MCF 10A (cell line): ENCODE measurements around the gene INPP1. TPM values are rescaled to one million over a fixed set of nuclear protein-coding genes. Genes with fewer than 3 reads are reported as not detected.

Source experiments
- BruUV-seq: library from RNA; stranded (reverse); fragments of 400-500 nt; replicated peaks from 2 replicates; lab custom pipeline; 2021; lab: Mats Ljungman, UMichigan
- CTCF ChIA-PET: fragments of 300-600 bp; sonication (Branson Sonifier 250); formaldehyde crosslinking; extraction: SDS; loops from one replicate; lab custom pipeline; 2021; ENCODE audit warnings: antibody characterized with exemption, inconsistent platforms; lab: Yijun Ruan, JAX
- POLR2A ChIA-PET: fragments of 300-600, 350-650 bp; sonication (Branson Sonifier 250); formaldehyde crosslinking; extraction: SDS; loops from one replicate; lab custom pipeline; 2020; ENCODE audit warnings: antibody characterized with exemption, inconsistent platforms; lab: Yijun Ruan, JAX
- DNase-seq: peaks from one replicate; pipeline ENCODE4 v3.0.0-alpha.2; 2018; ENCODE audit not compliant: unreplicated experiment
- H3K27ac Mint-ChIP-seq: one replicate; pipeline ENCODE4 v1.8.0; 2022; ENCODE audit warnings: mild to moderate bottlenecking, low read depth, mixed read lengths; ENCODE audit not compliant: unreplicated experiment
- H3K27me3 Mint-ChIP-seq: one replicate; pipeline ENCODE4 v1.8.0; 2022; ENCODE audit warnings: mixed read lengths; ENCODE audit not compliant: insufficient read depth, unreplicated experiment
- H3K36me3 Mint-ChIP-seq: one replicate; pipeline ENCODE4 v1.8.0; 2022; ENCODE audit warnings: mild to moderate bottlenecking, moderate library complexity, mixed read lengths; ENCODE audit not compliant: insufficient read depth, unreplicated experiment
- H3K4me1 Mint-ChIP-seq: one replicate; pipeline ENCODE4 v1.8.0; 2022; ENCODE audit warnings: mixed read lengths; ENCODE audit not compliant: insufficient read depth, unreplicated experiment
- H3K4me3 Mint-ChIP-seq: one replicate; pipeline ENCODE4 v1.8.0; 2022; ENCODE audit warnings: mild to moderate bottlenecking, moderate library complexity, mixed read lengths; ENCODE audit not compliant: unreplicated experiment
- H3K9me3 Mint-ChIP-seq: one replicate; pipeline ENCODE4 v1.8.0; 2022; ENCODE audit warnings: mixed read lengths; ENCODE audit not compliant: unreplicated experiment
- CTCF ChIP-seq: fragments of 200-600 bp; IDR thresholded peaks from one replicate; pipeline ENCODE4 v1.8.0; 2022; ENCODE audit warnings: antibody characterized with exemption, mild to moderate bottlenecking; ENCODE audit not compliant: unreplicated experiment
- intact Hi-C: fragments of 100-400 bp; cut with micrococcal nuclease; formaldehyde crosslinking; loops from 2 replicates; pipeline ENCODE4 v1.14.1; 2022
- total RNA-seq: library from RNA; stranded (reverse); gene quantifications from 2 replicates; pipeline ENCODE4 v1.2.3, GENCODE V29; 2022

Gene INPP1
- total RNA-seq, 1 experiment from 2014 or later = 29.2 TPM

- no peak for DNase-seq
- peaks cover 4% of the 10 kb centered on the region for H3K36me3 Mint-ChIP-seq
- H3K27ac Mint-ChIP-seq = no peak overlapping the region
- H3K27me3 Mint-ChIP-seq = no peaks in the 10 kb centered on the region
- CTCF ChIA-PET = interaction anchor here (0.6 to 5.2 kb wide), 8 partner anchors 9 to 467 kb away, joined by 3 to 34 read pairs (median 4); partner anchors contain the start of gene INPP1
- intact Hi-C loops = no loop called here
- no TSS peak for BruUV-seq
- H3K4me1 Mint-ChIP-seq = peaks cover 14% of the 10 kb centered on the region
- no peak for TF ChIP-seq CTCF
- POLR2A ChIA-PET = interaction anchor here (0.9 to 4.2 kb wide), 5 partner anchors 8 to 115 kb away, joined by 3 to 54 read pairs (median 5); partner anchors contain the start of gene INPP1
- no peaks in the 10 kb centered on the region for H3K9me3 Mint-ChIP-seq
- no peak overlapping the region for H3K4me3 Mint-ChIP-seq
Observed at GRCh38 chr2:190352668-190353536, 9.5 kb downstream of the INPP1 start.

GRCh38 chr2:190353537-190353899, 10.1 kb downstream of the INPP1 start:
- peaks cover 14% of the 10 kb centered on the region for H3K4me1 Mint-ChIP-seq
- no peak for TF ChIP-seq CTCF
- H3K4me3 Mint-ChIP-seq = no peak overlapping the region
- BruUV-seq = no TSS peak
- no peak overlapping the region for H3K27ac Mint-ChIP-seq
- H3K36me3 Mint-ChIP-seq = peaks cover 4% of the 10 kb centered on the region
- POLR2A ChIA-PET = interaction anchor here (0.9 to 4.2 kb wide), 4 partner anchors 9 to 114 kb away, joined by 3 to 54 read pairs (median 4); partner anchors contain the start of gene INPP1
- H3K9me3 Mint-ChIP-seq = no peaks in the 10 kb centered on the region
- intact Hi-C loops = no loop called here
- CTCF ChIA-PET = interaction anchor here (0.8 to 5.2 kb wide), 4 partner anchors 9 to 265 kb away, joined by 3 to 34 read pairs (median 6); partner anchors contain the start of gene INPP1
- no peaks in the 10 kb centered on the region for H3K27me3 Mint-ChIP-seq
- DNase-seq = no peak

- peaks cover 20% of the 10 kb centered on the region for H3K4me1 Mint-ChIP-seq
- H3K36me3 Mint-ChIP-seq = peaks cover 4% of the 10 kb centered on the region
- ChIA-PET CTCF (interaction anchor here (0.7 to 5.2 kb wide), 4 partner anchors 10 to 199 kb away, joined by 3 to 34 read pairs (median 6); partner anchors contain the start of gene INPP1), POLR2A (interaction anchor here (1.0 to 4.2 kb wide), 5 partner anchors 10 to 113 kb away, joined by 3 to 54 read pairs (median 5); partner anchors contain the start of genes HIBCH and INPP1)
- BruUV-seq = no TSS peak
- no peaks in the 10 kb centered on the region for H3K27me3 Mint-ChIP-seq
- no peaks in the 10 kb centered on the region for H3K9me3 Mint-ChIP-seq
- TF ChIP-seq CTCF = no peak
- no peak for DNase-seq
- no peak overlapping the region for H3K27ac Mint-ChIP-seq
- no peak overlapping the region for H3K4me3 Mint-ChIP-seq
- intact Hi-C loops = no loop called here
Observed at GRCh38 chr2:190354003-190354690, 10.8 kb downstream of the INPP1 start.
